Measurements from ENCODE around the gene BMP7.

Gene BMP7

GRCh38 chr20:57259938-57260921 lies 6.2 kb downstream of the BMP7 start:
- H3K23ac ChIP-seq (ENCODE audit: low read length in 2 of 2): no peak overlapping the region
- H2BK12ac ChIP-seq (ENCODE audit: low read length in 2 of 2): no peak overlapping the region
- H3K4me3 ChIP-seq (ENCODE audit: insufficient read depth in 1 of 2, low read depth in 1 of 2, low read length in 2 of 2): no peak overlapping the region
- no peaks in the 10 kb centered on the region for H3K79me1 ChIP-seq (replicated peaks; ENCODE audit: low read length, poor library complexity, severe bottlenecking)
- H3K27ac ChIP-seq (ENCODE audit: low read length, poor library complexity, severe bottlenecking): no peak overlapping the region
- H4K8ac ChIP-seq (ENCODE audit: low read length): no peak overlapping the region
- H4K91ac ChIP-seq (ENCODE audit: low read length): no peak overlapping the region
- no peak overlapping the region for H2AK5ac ChIP-seq (ENCODE audit: low read length, severe bottlenecking)
- H3K18ac ChIP-seq (ENCODE audit: low read depth in 1 of 2, low read length in 2 of 2): no peak overlapping the region
- H3K27me3 ChIP-seq (ENCODE audit: control insufficient read depth in 1 of 2, insufficient read depth in 1 of 2, low read length in 2 of 2): peaks cover 78 to 85% of the 10 kb centered on the region in 2 experiments
- no peak overlapping the region for H2AFZ ChIP-seq (ENCODE audit: low read depth, low read length)
- H3K14ac ChIP-seq (ENCODE audit: low read length in 2 of 2): no peak overlapping the region
- H3K4ac ChIP-seq (ENCODE audit: low read depth in 1 of 2, low read length in 2 of 2): no peak overlapping the region
- no peak overlapping the region for H3K9ac ChIP-seq (ENCODE audit: low read length)
- H2BK15ac ChIP-seq (ENCODE audit: low read depth, poor library complexity, severe bottlenecking): no peak overlapping the region
- H3K9me3 ChIP-seq (ENCODE audit: control insufficient read depth, low read length): no peaks in the 10 kb centered on the region
- no peak overlapping the region for H3K4me2 ChIP-seq (ENCODE audit: low read length, poor library complexity, severe bottlenecking)
- no peaks in the 10 kb centered on the region for H3K36me3 ChIP-seq (ENCODE audit: control insufficient read depth in 1 of 2, insufficient read depth in 2 of 2, low read depth in 1 of 2, low read length in 2 of 2)
- H3K4me1 ChIP-seq (ENCODE audit: control insufficient read depth, insufficient read depth, low read depth, low read length): peaks cover 7% of the 10 kb centered on the region
- no peak overlapping the region for H2BK120ac ChIP-seq (ENCODE audit: low read depth, low read length)
- 85% methylated on average over 18 of the region's 23 CpGs for WGBS
- no peak overlapping the region for H2BK5ac ChIP-seq (ENCODE audit: low read depth, low read length, poor library complexity, severe bottlenecking)
- no peak for DNase-seq

GRCh38 chr20:57259121-57259937 lies 7.1 kb downstream of the BMP7 start:
- Histone ChIP-seq H3K4me1 (ENCODE audit: control insufficient read depth, insufficient read depth, low read depth, low read length) (peaks cover 1% of the 10 kb centered on the region), H3K79me1 (replicated peaks; ENCODE audit: low read length, poor library complexity, severe bottlenecking) (no peaks in the 10 kb centered on the region), H2AFZ (ENCODE audit: low read depth, low read length) (no peak overlapping the region), H2BK120ac (ENCODE audit: low read depth, low read length) (no peak overlapping the region), H2BK12ac (ENCODE audit: low read length in 2 of 2) (no peak overlapping the region), H3K9me3 (ENCODE audit: control insufficient read depth, low read length) (no peaks in the 10 kb centered on the region), H2BK15ac (ENCODE audit: low read depth, poor library complexity, severe bottlenecking) (no peak overlapping the region), H3K4me2 (ENCODE audit: low read length, poor library complexity, severe bottlenecking) (no peak overlapping the region), H4K91ac (ENCODE audit: low read length) (no peak overlapping the region), H4K8ac (ENCODE audit: low read length) (no peak overlapping the region), H3K18ac (ENCODE audit: low read depth in 1 of 2, low read length in 2 of 2) (no peak overlapping the region), H3K4me3 (ENCODE audit: insufficient read depth in 1 of 2, low read depth in 1 of 2, low read length in 2 of 2) (no peak overlapping the region), H3K23ac (ENCODE audit: low read length in 2 of 2) (no peak overlapping the region), H3K4ac (ENCODE audit: low read depth in 1 of 2, low read length in 2 of 2) (no peak overlapping the region), H3K27ac (ENCODE audit: low read length, poor library complexity, severe bottlenecking) (no peak overlapping the region), H3K14ac (ENCODE audit: low read length in 2 of 2) (no peak overlapping the region), H2BK5ac (ENCODE audit: low read depth, low read length, poor library complexity, severe bottlenecking) (no peak overlapping the region), H3K27me3 (ENCODE audit: control insufficient read depth in 1 of 2, insufficient read depth in 1 of 2, low read length in 2 of 2) (peaks cover 75 to 87% of the 10 kb centered on the region in 2 experiments), H3K36me3 (ENCODE audit: control insufficient read depth in 1 of 2, insufficient read depth in 2 of 2, low read depth in 1 of 2, low read length in 2 of 2) (no peaks in the 10 kb centered on the region), H2AK5ac (ENCODE audit: low read length, severe bottlenecking) (no peak overlapping the region), H3K9ac (ENCODE audit: low read length) (no peak overlapping the region)
- WGBS: 53% methylated on average over 21 of the region's 21 CpGs
- DNase-seq: no peak

DNA sequence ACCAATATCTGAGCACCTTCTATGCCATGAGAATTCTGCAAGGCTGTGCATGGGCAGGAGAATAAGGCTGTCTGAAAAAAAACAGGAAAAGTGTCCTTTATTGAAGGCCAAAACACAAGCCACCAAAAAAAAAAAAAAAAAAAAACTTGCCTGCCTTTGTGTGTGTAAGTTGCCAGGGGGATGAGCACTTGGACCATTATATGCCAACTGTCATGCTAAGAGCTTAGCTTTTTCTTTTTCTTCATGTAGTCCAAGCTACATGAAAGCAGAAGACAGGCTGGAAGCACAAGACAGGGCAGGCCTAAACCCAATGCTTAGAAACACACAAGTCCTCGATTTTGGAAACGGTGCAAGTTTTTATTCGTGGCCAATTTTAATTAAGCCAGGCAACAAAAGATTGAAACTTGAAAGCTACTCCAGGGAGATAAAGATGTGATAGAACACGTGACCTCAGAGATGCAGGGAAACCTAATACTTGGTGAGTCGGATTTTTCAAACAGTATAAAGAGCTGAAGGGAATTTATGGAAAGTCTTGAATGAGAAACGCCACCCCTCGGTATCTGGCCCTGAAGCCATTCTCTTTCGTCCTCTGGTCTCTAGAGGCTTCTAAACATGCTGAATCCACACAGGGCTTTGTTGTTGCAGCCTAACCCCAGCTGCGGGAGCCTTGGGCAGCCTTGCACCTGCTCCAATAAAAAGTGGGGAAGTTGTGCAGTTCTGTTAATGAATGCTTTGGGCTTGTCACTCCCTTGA lies 8.6 kb downstream of the BMP7 start:
- Histone ChIP-seq H3K4me3 (ENCODE audit: insufficient read depth in 1 of 2, low read depth in 1 of 2, low read length in 2 of 2) (no peak overlapping the region), H3K27me3 (ENCODE audit: control insufficient read depth in 1 of 2, insufficient read depth in 1 of 2, low read length in 2 of 2) (peaks cover 64 to 84% of the 10 kb centered on the region in 2 experiments), H3K18ac (ENCODE audit: low read depth in 1 of 2, low read length in 2 of 2) (no peak overlapping the region), H3K9ac (ENCODE audit: low read length) (no peak overlapping the region), H3K23ac (ENCODE audit: low read length in 2 of 2) (no peak overlapping the region), H3K4ac (ENCODE audit: low read depth in 1 of 2, low read length in 2 of 2) (no peak overlapping the region), H3K14ac (ENCODE audit: low read length in 2 of 2) (no peak overlapping the region), H2AFZ (ENCODE audit: low read depth, low read length) (no peak overlapping the region), H2AK5ac (ENCODE audit: low read length, severe bottlenecking) (no peak overlapping the region), H2BK15ac (ENCODE audit: low read depth, poor library complexity, severe bottlenecking) (no peak overlapping the region), H4K91ac (ENCODE audit: low read length) (no peak overlapping the region), H3K36me3 (ENCODE audit: control insufficient read depth in 1 of 2, insufficient read depth in 2 of 2, low read depth in 1 of 2, low read length in 2 of 2) (no peaks in the 10 kb centered on the region), H2BK12ac (ENCODE audit: low read length in 2 of 2) (no peak overlapping the region), H2BK120ac (ENCODE audit: low read depth, low read length) (no peak overlapping the region), H4K8ac (ENCODE audit: low read length) (no peak overlapping the region), H2BK5ac (ENCODE audit: low read depth, low read length, poor library complexity, severe bottlenecking) (no peak overlapping the region), H3K9me3 (ENCODE audit: control insufficient read depth, low read length) (no peaks in the 10 kb centered on the region), H3K27ac (ENCODE audit: low read length, poor library complexity, severe bottlenecking) (no peak overlapping the region), H3K4me2 (ENCODE audit: low read length, poor library complexity, severe bottlenecking) (no peak overlapping the region), H3K4me1 (ENCODE audit: control insufficient read depth, insufficient read depth, low read depth, low read length) (no peaks in the 10 kb centered on the region), H3K79me1 (replicated peaks; ENCODE audit: low read length, poor library complexity, severe bottlenecking) (no peaks in the 10 kb centered on the region)
- DNase-seq: no peak
- 74% methylated on average over 9 of the region's 9 CpGs for WGBS
